ENCODE results near the gene PEDS1. TPM values are rescaled to one million over a fixed set of nuclear protein-coding genes. Genes with fewer than 3 reads are reported as not detected.

PEDS1 gene
- total and polyA plus RNA-seq, 2 of the 13 experiments (the other 11 are each of a cell fraction or from before 2014, with no cell fraction given): 30.5 to 93.9 TPM

DNA sequence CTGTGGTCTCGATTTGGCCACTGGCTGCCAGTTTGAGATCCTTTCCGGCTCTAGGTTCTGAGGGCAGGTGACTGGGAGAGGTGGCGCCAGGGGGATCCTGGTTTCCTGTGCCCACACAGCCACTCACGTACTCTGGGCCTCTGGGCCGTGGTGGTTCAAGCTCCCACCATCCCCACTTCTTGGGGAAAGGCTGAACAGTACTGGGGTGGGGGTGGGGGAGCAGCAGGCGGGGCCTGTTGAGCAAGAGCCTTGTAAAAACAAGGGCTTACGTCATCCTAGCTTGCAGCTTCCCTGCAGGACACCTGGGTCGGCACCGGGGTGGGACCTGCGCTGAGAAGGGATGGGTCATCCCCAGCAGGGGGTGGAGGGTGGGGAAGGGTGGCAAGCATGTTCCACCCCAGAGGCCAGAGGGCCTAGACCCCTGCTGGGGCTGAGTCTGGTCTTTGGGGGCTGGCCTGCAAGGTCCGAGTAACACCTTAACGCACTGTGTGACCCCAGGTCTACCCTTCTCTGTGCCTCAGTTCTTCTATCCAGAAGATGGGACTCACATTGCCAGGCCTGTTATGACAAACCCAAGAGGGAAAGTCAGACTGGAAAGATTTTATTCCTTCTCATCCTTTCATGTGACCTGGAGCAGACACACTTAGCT, 34.0 kb upstream of the PEDS1 start (continued):
- TF ChIP-seq, protein P1, sequence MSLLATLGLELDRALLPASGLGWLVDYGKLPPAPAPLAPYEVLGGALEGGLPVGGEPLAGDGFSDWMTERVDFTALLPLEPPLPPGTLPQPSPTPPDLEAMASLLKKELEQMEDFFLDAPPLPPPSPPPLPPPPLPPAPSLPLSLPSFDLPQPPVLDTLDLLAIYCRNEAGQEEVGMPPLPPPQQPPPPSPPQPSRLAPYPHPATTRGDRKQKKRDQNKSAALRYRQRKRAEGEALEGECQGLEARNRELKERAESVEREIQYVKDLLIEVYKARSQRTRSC (CRISPR knock-in tag; IDR thresholded peaks at IDR 0.05; ENCODE audit: low read depth): no peak
- TF ChIP-seq SNAPC2 (CRISPR knock-in tag; IDR thresholded peaks at IDR 0.05) (peak; percentile 90; the same call in 1 of the 2 replicates), NR2F1 (CRISPR knock-in tag; IDR thresholded peaks at IDR 0.05) (no peak; a peak in 1 of 4 replicates), PRMT3 (CRISPR knock-in tag; IDR thresholded peaks at IDR 0.05; ENCODE audit: borderline replicate concordance, low read depth) (no peak), ZNF766 (CRISPR knock-in tag; IDR thresholded peaks at IDR 0.05; ENCODE audit: borderline replicate concordance) (no peak), ZNF75D (CRISPR knock-in tag; IDR thresholded peaks at IDR 0.05; ENCODE audit: borderline replicate concordance) (no peak), SATB2 (CRISPR knock-in tag; IDR thresholded peaks at IDR 0.05) (no peak), TBX2 (CRISPR knock-in tag; IDR thresholded peaks at IDR 0.05; ENCODE audit: borderline replicate concordance) (no peak; the same call in 1 of the 2 replicates), SYNCRIP (IDR thresholded peaks at IDR 0.05; ENCODE audit: insufficient read depth, low read depth, low read length) (no peak), KLF6 (CRISPR knock-in tag; IDR thresholded peaks at IDR 0.05) (no peak), MXD4 (CRISPR knock-in tag; IDR thresholded peaks at IDR 0.05) (no peak), RFX3 (CRISPR knock-in tag; IDR thresholded peaks at IDR 0.05) (no peak), ZNF20 (CRISPR knock-in tag; IDR thresholded peaks at IDR 0.05) (no peak), MLLT10 (CRISPR knock-in tag; IDR thresholded peaks at IDR 0.05) (no peak), ZNF234 (CRISPR knock-in tag; conservative IDR thresholded peaks at IDR 0.05) (no peak), NCOA5 (CRISPR knock-in tag; IDR thresholded peaks at IDR 0.05) (no peak), ZMAT3 (CRISPR knock-in tag; conservative IDR thresholded peaks at IDR 0.05) (peak; percentile 69; the same call in 1 of the 2 replicates), ZNF839 (CRISPR knock-in tag; IDR thresholded peaks at IDR 0.05; ENCODE audit: borderline replicate concordance) (0 out of 2 replicates have a peak, but pooled peaks have one; percentile 85)
- TF ChIP-seq, protein P2, sequence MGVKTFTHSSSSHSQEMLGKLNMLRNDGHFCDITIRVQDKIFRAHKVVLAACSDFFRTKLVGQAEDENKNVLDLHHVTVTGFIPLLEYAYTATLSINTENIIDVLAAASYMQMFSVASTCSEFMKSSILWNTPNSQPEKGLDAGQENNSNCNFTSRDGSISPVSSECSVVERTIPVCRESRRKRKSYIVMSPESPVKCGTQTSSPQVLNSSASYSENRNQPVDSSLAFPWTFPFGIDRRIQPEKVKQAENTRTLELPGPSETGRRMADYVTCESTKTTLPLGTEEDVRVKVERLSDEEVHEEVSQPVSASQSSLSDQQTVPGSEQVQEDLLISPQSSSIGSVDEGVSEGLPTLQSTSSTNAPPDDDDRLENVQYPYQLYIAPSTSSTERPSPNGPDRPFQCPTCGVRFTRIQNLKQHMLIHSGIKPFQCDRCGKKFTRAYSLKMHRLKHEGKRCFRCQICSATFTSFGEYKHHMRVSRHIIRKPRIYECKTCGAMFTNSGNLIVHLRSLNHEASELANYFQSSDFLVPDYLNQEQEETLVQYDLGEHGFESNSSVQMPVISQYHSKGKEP (CRISPR knock-in tag; IDR thresholded peaks at IDR 0.05): no peak
- TF ChIP-seq, protein P3, sequence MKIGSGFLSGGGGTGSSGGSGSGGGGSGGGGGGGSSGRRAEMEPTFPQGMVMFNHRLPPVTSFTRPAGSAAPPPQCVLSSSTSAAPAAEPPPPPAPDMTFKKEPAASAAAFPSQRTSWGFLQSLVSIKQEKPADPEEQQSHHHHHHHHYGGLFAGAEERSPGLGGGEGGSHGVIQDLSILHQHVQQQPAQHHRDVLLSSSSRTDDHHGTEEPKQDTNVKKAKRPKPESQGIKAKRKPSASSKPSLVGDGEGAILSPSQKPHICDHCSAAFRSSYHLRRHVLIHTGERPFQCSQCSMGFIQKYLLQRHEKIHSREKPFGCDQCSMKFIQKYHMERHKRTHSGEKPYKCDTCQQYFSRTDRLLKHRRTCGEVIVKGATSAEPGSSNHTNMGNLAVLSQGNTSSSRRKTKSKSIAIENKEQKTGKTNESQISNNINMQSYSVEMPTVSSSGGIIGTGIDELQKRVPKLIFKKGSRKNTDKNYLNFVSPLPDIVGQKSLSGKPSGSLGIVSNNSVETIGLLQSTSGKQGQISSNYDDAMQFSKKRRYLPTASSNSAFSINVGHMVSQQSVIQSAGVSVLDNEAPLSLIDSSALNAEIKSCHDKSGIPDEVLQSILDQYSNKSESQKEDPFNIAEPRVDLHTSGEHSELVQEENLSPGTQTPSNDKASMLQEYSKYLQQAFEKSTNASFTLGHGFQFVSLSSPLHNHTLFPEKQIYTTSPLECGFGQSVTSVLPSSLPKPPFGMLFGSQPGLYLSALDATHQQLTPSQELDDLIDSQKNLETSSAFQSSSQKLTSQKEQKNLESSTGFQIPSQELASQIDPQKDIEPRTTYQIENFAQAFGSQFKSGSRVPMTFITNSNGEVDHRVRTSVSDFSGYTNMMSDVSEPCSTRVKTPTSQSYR (CRISPR knock-in tag; IDR thresholded peaks at IDR 0.05; ENCODE audit: borderline replicate concordance): peak; percentile 95
- TF ChIP-seq, protein P4, sequence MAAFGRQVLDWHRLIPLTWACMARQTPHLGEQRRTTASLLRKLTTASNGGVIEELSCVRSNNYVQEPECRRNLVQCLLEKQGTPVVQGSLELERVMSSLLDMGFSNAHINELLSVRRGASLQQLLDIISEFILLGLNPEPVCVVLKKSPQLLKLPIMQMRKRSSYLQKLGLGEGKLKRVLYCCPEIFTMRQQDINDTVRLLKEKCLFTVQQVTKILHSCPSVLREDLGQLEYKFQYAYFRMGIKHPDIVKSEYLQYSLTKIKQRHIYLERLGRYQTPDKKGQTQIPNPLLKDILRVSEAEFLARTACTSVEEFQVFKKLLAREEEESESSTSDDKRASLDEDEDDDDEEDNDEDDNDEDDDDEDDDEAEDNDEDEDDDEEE (CRISPR knock-in tag; IDR thresholded peaks at IDR 0.05): no peak

Data from HepG2 (cell line).